ENCODE measurements around the gene CFHR3. TPM values are rescaled to one million over a fixed set of nuclear protein-coding genes. Genes with fewer than 3 reads are reported as not detected.

The CFHR3 gene
- 0.31 TPM in 1 of 2 replicates, not detected in the other for total RNA-seq

DNA sequence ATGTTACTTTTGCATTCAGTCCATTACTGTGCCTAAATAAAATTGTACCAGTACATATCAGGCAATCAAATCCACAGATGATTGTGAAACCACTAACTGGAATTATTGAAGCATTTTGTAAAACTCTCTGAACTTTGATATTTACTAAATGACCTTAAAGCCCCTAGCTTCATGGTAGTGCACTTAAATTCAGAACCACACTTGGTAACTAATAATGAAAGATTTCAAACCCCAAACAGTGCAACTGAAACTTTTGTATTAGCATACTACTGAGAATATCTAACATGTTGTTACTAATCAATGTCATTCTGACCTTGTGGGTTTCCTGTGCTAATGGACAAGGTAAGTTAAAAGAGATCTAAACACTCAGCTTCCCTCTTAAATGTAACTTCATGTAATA, at the start of gene CFHR3:
Gene CFHR3, plus strand, starts transcription at position 238 of the 400 bp plus-strand sequence. Its CDS starts 47 bp downstream, at position 285.

DNA sequence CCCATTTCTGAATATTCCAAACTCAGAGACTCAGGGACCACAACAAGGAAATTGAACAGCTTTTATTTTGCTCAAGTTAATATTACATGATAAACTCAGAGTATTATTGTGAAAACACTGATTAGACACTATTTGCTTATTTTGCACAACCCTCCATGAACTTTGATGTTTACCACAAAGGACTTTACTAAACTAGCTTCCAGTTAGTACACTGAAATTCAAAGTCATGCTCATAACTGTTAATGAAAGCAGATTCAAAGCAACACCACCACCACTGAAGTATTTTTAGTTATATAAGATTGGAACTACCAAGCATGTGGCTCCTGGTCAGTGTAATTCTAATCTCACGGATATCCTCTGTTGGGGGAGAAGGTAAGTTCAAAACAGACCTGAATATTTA, 44.9 kb downstream of the CFHR3 start, which contains the start of gene CFHR1:
Gene CFHR1, plus strand, starts transcription at position 201 of the 400 bp plus-strand sequence. Its CDS starts 114 bp downstream, at position 315.

Other genes with a start within 250 kb of the CFHR3 start
- 3.1 and 6.2 TPM in 2 replicates for gene KCNT2, start 166.4 kb upstream of the CFHR3 start, total RNA-seq
- gene CFH, start 122.8 kb upstream of the CFHR3 start, total RNA-seq: 373 and 434 TPM in 2 replicates
- 0.25 and 0.49 TPM in 2 replicates for gene CFHR1, start 44.9 kb downstream of the CFHR3 start, total RNA-seq
- gene CFHR4, start 113.2 kb downstream of the CFHR3 start, total RNA-seq: not detected in 2 replicates
- gene CFHR2, start 168.9 kb downstream of the CFHR3 start, total RNA-seq: not detected in 2 replicates
- gene CFHR5, start 202.7 kb downstream of the CFHR3 start, total RNA-seq: not detected in 2 replicates

Measured in cardiac ventricle fibroblast (primary cell).